HG03571 (cell line): ENCODE measurements around the gene CEACAM16.
"Not testable (repeated sequence)": the region's sequence is repeated elsewhere in the genome, so short reads cannot be mapped to it uniquely, and the experiment has no call there.

Experiments
- ATAC-seq: cut with Tn5 transposase; IDR thresholded peaks from one replicate; pipeline ENCODE4 v1.9.1; 2021; ENCODE audit not compliant: unreplicated experiment

Gene CEACAM16

GRCh38 chr19:44677019-44677811 is 21.7 kb upstream of the CEACAM16 start:
- no peak for ATAC-seq

DNA sequence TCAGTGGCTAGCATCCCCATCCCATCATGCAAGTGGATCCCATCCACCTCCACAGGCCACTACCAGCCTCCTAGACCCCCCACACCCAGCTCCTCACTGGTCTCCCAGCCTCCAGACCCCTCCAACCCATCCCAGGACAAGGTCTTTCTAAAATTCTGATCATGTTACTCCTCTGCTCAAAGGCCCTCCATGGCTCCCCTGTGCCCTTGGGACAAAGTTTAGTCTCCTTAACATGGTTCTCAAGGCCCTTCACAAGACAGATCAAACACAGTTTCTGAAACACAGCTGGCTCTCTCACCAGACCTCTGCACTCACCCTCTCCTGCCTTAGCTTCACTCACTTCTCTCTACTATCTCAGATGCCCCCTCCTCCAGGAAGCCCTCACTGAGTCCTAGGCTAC is 18.4 kb upstream of the CEACAM16 start:
- ATAC-seq = no peak

- ATAC-seq = no peak
Measured at GRCh38 chr19:44681992-44682790, 16.8 kb upstream of the CEACAM16 start.

GRCh38 chr19:44682807-44683206 is 16.1 kb upstream of the CEACAM16 start:
- no peak for ATAC-seq

- no peak for ATAC-seq
Measured at GRCh38 chr19:44683434-44684210, 15.3 kb upstream of the CEACAM16 start.

- ATAC-seq = not testable (repeated sequence)
Measured at GRCh38 chr19:44684396-44684795, 14.6 kb upstream of the CEACAM16 start.

GRCh38 chr19:44684892-44685863 is 13.8 kb upstream of the CEACAM16 start:
- no peak for ATAC-seq

- no peak for ATAC-seq
Measured at GRCh38 chr19:44685877-44686276, 13.1 kb upstream of the CEACAM16 start.

DNA sequence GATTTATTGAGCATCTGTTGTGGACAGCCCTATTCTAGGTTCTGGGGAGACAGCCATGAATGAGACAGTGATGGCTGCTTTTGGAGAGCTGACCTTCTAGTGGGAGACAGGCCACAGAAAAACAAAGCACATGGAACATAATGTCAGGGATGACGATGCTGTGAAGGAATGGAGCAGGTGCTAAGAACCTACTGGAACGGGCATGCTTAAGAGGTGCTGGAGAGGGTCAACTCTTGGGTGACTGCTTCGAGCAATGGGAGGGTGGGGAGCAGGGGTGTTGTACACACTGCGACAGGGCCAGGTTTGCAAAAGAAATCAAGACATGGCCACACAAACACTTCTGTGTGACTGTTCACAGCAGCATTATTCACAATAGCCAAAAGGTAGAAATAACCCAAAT is 12.1 kb upstream of the CEACAM16 start:
- ATAC-seq = no peak

- no peak for ATAC-seq
Measured at GRCh38 chr19:44687888-44688287, 11.1 kb upstream of the CEACAM16 start.

DNA sequence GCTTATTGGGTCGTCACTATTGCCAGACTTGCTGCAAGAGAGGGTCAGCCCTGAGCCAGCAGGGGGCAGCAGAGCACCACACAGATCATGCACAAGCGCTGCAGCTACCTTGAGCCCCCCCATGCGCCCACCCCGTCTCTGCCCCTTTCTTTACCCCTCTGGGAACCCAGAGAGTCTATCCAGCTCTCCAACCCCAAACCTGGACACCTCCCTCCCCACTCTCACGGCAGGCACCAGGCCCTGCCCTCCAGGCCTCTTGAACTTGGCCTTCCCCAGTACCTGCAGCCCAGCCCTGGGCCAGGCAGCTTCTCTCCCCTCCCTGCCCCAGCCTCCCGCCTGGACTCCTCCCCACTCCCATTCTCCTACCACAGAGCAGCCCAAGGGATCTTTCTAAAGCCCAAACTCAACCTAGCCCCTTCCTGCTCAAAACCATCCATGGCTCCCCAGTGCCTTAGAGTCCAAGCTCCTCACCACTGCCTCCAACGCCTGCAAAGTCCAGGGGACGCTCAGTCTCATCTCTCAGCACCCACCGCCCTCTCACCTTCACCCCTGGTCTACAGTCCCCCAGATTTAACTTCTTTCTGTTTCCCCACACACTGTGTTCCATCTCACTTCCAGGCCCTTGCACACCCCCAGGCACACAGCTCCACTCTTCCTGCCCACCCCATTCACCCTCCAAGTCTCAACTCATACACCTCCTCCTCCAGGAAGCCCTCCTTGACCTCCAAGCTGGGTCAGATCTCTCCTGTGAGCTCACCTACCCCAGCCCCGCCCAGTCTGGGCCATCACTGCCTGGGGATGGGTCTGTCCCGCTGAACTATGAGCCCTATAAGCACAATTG is 9.4 kb upstream of the CEACAM16 start:
- ATAC-seq = no peak

GRCh38 chr19:44690131-44690440 is 8.9 kb upstream of the CEACAM16 start:
- no peak for ATAC-seq

- no peak for ATAC-seq
Measured at GRCh38 chr19:44692379-44692721, 6.6 kb upstream of the CEACAM16 start.

GRCh38 chr19:44694184-44694579 is 4.8 kb upstream of the CEACAM16 start:
- no peak for ATAC-seq

DNA sequence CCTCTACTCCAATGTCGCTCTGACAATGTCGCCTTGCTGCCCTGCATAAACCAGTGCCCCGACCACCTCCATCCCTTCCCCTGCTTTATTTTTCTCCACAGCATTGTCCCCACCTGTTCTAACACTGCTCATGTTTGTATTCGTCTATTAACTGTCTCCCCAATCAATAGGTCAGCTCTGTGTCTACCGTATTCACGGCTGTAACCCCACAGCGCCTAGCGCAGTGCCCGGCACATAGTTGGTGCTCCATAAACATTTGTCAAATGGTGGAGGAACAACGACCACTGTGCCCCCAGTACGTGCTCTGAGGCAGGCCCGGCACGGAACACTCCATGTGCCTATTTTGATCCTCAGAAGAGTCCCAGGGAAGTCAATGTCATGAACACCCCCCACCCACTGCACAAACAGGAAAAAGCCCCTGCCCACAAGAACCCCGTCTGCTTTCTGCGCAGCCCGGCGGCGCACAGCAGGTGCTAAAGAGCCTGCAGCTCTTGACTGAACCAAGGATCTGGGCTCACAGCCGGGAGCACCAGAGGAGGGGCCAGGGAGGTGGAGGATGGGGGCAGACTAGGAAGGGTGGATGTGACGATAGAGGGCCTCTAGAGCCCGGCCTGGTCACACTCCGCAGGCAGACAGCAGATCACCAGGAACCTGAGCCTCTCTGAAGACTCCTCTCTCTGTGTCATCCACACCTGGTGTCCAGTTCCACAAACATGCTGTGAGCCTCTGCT is 1.8 kb upstream of the CEACAM16 start:
- ATAC-seq = no peak

DNA sequence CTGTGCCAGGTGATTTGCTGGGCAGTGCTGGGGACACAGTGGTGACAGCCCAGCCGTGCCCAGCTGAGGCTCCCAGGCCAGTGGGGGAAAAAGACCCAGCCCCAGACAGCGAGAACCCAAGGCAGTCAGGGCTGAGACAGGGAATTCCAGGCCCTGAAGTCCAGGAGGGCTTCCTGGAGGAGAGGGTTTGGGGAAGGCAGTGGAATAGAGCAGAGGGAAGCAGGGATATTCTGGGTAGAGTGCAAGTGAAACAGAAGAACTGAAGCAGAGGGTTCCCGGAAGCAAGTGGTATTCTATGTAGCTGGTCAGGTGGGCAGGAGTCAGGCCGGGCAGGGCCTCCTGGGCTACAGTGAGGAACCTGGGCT is 1.3 kb upstream of the CEACAM16 start:
- ATAC-seq = no peak

GRCh38 chr19:44700547-44700946 is 1.6 kb downstream of the CEACAM16 start:
- no peak for ATAC-seq

DNA sequence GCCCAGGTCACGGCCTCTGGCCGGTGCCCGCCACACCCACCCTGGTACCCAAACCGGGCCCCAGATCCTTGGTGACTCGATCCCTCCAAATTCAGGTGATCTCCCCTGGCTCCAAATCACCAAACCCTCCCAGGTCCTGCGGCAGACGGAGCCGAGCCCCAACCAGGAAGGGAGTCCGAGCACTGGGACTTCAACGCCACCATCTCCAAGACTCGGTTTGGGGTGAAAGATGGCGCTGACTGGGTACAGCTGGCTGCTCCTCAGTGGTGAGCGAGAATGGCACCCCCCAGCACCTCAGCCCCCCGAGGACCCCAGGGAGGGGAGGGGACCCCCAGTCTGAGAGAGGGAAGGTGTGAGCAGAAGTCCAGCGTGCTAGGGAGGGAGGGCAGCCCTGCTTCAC is 2.3 kb downstream of the CEACAM16 start:
- ATAC-seq = no peak

DNA sequence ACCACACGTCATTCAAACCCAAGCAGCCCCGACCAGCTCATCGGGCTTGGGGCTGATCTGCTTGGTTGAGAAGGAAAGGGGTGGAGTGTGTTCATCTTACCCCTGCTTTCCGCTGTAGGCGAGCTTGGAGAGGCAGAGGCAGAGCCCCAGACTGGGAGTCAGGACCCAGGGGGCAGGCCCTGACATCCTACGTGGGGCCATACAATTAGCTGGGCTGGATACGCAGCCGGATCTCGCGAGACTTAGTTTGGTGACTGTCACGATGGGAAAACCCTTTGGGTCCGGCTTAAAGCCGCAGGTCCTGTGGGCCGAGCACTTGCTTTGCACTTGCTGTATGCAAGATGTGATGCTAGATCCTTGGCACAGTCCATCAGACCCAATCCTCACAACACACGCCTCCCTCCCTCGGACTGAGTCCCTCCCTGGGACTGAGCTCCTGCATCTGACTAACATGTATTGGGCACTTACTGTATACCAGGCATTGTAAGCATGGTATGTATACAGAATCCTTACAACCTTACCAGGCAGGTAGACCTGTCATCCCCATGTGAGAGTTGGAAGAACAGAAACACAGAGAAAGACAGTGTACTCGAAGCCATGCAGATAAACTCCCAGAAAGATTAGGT is 3.7 kb downstream of the CEACAM16 start:
- no peak for ATAC-seq
